Keratinocyte (primary cell): ENCODE data around the gene SHC3. TPM values are rescaled to one million over a fixed set of nuclear protein-coding genes. Genes with fewer than 3 reads are reported as not detected.

ENCODE experiments used
- DNase-seq: peaks from one replicate; pipeline ENCODE4 v3.0.0-alpha.2; 2011; ENCODE audit warnings: low read depth, missing footprints, low spot score
- FAIRE-seq: peaks from 2 replicates; lab custom pipeline; 2011; peaks lifted over from hg19 to GRCh38; lab: Jason Lieb, UNC
- H2AFZ ChIP-seq: 2 replicates; pipeline ENCODE4 v1.6.0; 2012; ENCODE audit warnings: low read length, control low read depth, inconsistent platforms; ENCODE audit not compliant: control insufficient read depth
- H3K27ac ChIP-seq: 2 replicates; pipeline ENCODE4 v1.5.1; 2011; ENCODE audit warnings: low read length; ENCODE audit not compliant: control insufficient read depth, insufficient read depth
- H3K27me3 ChIP-seq: 3 replicates; pipeline ENCODE4 v1.6.0; 2011; ENCODE audit warnings: low read length; ENCODE audit not compliant: control insufficient read depth, insufficient read depth; ENCODE audit errors: extremely low read depth
- H3K36me3 ChIP-seq, 2 experiments: 2 replicates in 1 of 2; 3 replicates in 1 of 2; pipeline ENCODE4 v1.5.1; 2011; ENCODE audit warnings: low read length in 2 of 2, mild to moderate bottlenecking in 1 of 2; ENCODE audit not compliant: control insufficient read depth in 2 of 2, insufficient read depth in 2 of 2; ENCODE audit errors: extremely low read depth in 1 of 2
- H3K4me1 ChIP-seq: 3 replicates; pipeline ENCODE4 v1.5.1; 2011; ENCODE audit warnings: low read length; ENCODE audit not compliant: control insufficient read depth, insufficient read depth; ENCODE audit errors: extremely low read depth
- H3K4me2 ChIP-seq: 3 replicates; pipeline ENCODE4 v1.6.0; 2011; ENCODE audit warnings: low read depth, low read length; ENCODE audit not compliant: control insufficient read depth, insufficient read depth; ENCODE audit errors: extremely low read depth
- H3K4me3 ChIP-seq, 3 experiments: fragments of 200-600 bp in 1 of 3; sonication (generic) in 1 of 3; 2 replicates in 2 of 3; 3 replicates in 1 of 3; pipeline ENCODE4 v1.5.1; 2011 to 2016; ENCODE audit warnings: low read length in 3 of 3, mild to moderate bottlenecking in 3 of 3, control low read depth in 2 of 3, inconsistent platforms in 1 of 3, low read depth in 1 of 3, mixed read lengths in 1 of 3, mixed run types in 1 of 3, moderate library complexity in 1 of 3; ENCODE audit not compliant: control insufficient read depth in 2 of 3, insufficient read depth in 2 of 3; ENCODE audit errors: extremely low read depth in 1 of 3
- H3K79me2 ChIP-seq: 2 replicates; pipeline ENCODE4 v1.6.0; 2012; ENCODE audit warnings: low read length; ENCODE audit not compliant: control insufficient read depth, insufficient read depth
- H3K9ac ChIP-seq: 3 replicates; pipeline ENCODE4 v1.6.0; 2011; ENCODE audit warnings: low read length; ENCODE audit not compliant: control insufficient read depth, insufficient read depth; ENCODE audit errors: extremely low read depth
- H3K9me1 ChIP-seq: 3 replicates; pipeline ENCODE4 v1.6.0; 2011; ENCODE audit warnings: low read length; ENCODE audit not compliant: control insufficient read depth, insufficient read depth; ENCODE audit errors: extremely low read depth
- H3K9me3 ChIP-seq: 2 replicates; pipeline ENCODE4 v1.5.1; 2012; ENCODE audit warnings: low read depth, low read length; ENCODE audit not compliant: control insufficient read depth
- H4K20me1 ChIP-seq: 3 replicates; pipeline ENCODE4 v1.6.0; 2011; ENCODE audit warnings: low read length; ENCODE audit not compliant: control insufficient read depth, insufficient read depth; ENCODE audit errors: extremely low read depth
- CTCF ChIP-seq, 3 experiments: IDR thresholded peaks in 1 of 3; conservative IDR thresholded peaks in 1 of 3; optimal IDR thresholded peaks in 1 of 3; 2 replicates in 2 of 3; 3 replicates in 1 of 3; pipeline versions ENCODE3 to v1.5.1; 2011; ENCODE audit warnings: low read length in 3 of 3, mild to moderate bottlenecking in 3 of 3, moderate library complexity in 2 of 3, control low read depth in 1 of 3, inconsistent platforms in 1 of 3; ENCODE audit not compliant: insufficient read depth in 2 of 3; ENCODE audit errors: extremely low read depth in 1 of 3
- EZH2 ChIP-seq: IDR thresholded peaks from one replicate; pipeline ENCODE4 v1.6.1; 2012; ENCODE audit warnings: inconsistent platforms, mild to moderate bottlenecking, low read length, moderate library complexity
- dilution Hi-C: fragments of 300-500 bp; cut with MboI; formaldehyde crosslinking; loops from one replicate; pipeline ENCODE4 v1.7.0; 2020; ENCODE audit warnings: low sequenced_read_pairs; ENCODE audit not compliant: extremely low pct_ligation_motif_present
- polyA plus RNA-seq, 5 experiments: library from polyadenylated mRNA; depleted of rRNA in 3 of 5; stranded (reverse) in 3 of 5; stranded (forward) in 1 of 5; unstranded in 1 of 5; fragments of >200 nt; gene quantifications; 1 replicate in 1 of 5; 2 replicates in 3 of 5; 3 replicates in 1 of 5; pipeline versions ENCODE4 v1.2.1 to v1.2.3, GENCODE V29; 2011 to 2012; ENCODE audit warnings: missing spikeins in 2 of 5, low read depth in 1 of 5, low replicate concordance in 1 of 5

Gene SHC3
- polyA plus RNA-seq, 1 donor (not counting 4 experiments of a cell fraction or from before 2014, with no cell fraction given), result 0.03 TPM

GRCh38 chr9:89009546-89009840 lies 169.1 kb downstream of the SHC3 start:
- Histone ChIP-seq H3K9me3 (no peaks in the 10 kb centered on the region), H3K36me3 (no peaks in the 10 kb centered on the region), H3K4me3 (no peak overlapping the region), H3K27me3 (no peaks in the 10 kb centered on the region), H3K27ac (no peak overlapping the region), H3K9ac (no peak overlapping the region), H4K20me1 (no peaks in the 10 kb centered on the region), H3K4me1 (peaks cover 5% of the 10 kb centered on the region), H3K79me2 (no peaks in the 10 kb centered on the region), H2AFZ (no peak overlapping the region), H3K4me2 (no peak overlapping the region), H3K9me1 (no peaks in the 10 kb centered on the region)
- dilution Hi-C loops, result no loop called here
- no peak for FAIRE-seq
- no peak for DNase-seq
- TF ChIP-seq CTCF (optimal IDR thresholded peaks at IDR 0.05 in 1 of 3, IDR thresholded peaks at IDR 0.05 in 1 of 3, conservative IDR thresholded peaks at IDR 0.05 in 1 of 3; ENCODE audit: extremely low read depth in 1 of 3, insufficient read depth in 2 of 3, low read length in 3 of 3) (no peak), EZH2 (no peak)

- H3K36me3 ChIP-seq, result no peaks in the 10 kb centered on the region
- no peak for FAIRE-seq
- no peak for DNase-seq
- no peak overlapping the region for H3K4me3 ChIP-seq
- TF ChIP-seq CTCF (optimal IDR thresholded peaks at IDR 0.05 in 1 of 3, IDR thresholded peaks at IDR 0.05 in 1 of 3, conservative IDR thresholded peaks at IDR 0.05 in 1 of 3; ENCODE audit: extremely low read depth in 1 of 3, insufficient read depth in 2 of 3, low read length in 3 of 3), result peak in 2 of 3 experiments; percentile 20 to 37
- no peak for TF ChIP-seq EZH2
- no peak overlapping the region for H3K4me2 ChIP-seq
- H4K20me1 ChIP-seq, result no peaks in the 10 kb centered on the region
- no peaks in the 10 kb centered on the region for H3K27me3 ChIP-seq
- no peaks in the 10 kb centered on the region for H3K9me1 ChIP-seq
- H3K79me2 ChIP-seq, result no peaks in the 10 kb centered on the region
- peaks cover 5% of the 10 kb centered on the region for H3K4me1 ChIP-seq
- H3K9ac ChIP-seq, result no peak overlapping the region
- no peak overlapping the region for H2AFZ ChIP-seq
- H3K9me3 ChIP-seq, result no peaks in the 10 kb centered on the region
- dilution Hi-C loops, result no loop called here
- no peak overlapping the region for H3K27ac ChIP-seq
These were observed 169.7 kb downstream of the SHC3 start for GRCh38 chr9:89008744-89009545.
